RKO (cell line): ENCODE results near the gene GJA3.

Experiments
- DNase-seq: peaks from one replicate; pipeline ENCODE4 v3.0.0-alpha.2; 2016; ENCODE audit warnings: low spot score

The GJA3 gene

DNA sequence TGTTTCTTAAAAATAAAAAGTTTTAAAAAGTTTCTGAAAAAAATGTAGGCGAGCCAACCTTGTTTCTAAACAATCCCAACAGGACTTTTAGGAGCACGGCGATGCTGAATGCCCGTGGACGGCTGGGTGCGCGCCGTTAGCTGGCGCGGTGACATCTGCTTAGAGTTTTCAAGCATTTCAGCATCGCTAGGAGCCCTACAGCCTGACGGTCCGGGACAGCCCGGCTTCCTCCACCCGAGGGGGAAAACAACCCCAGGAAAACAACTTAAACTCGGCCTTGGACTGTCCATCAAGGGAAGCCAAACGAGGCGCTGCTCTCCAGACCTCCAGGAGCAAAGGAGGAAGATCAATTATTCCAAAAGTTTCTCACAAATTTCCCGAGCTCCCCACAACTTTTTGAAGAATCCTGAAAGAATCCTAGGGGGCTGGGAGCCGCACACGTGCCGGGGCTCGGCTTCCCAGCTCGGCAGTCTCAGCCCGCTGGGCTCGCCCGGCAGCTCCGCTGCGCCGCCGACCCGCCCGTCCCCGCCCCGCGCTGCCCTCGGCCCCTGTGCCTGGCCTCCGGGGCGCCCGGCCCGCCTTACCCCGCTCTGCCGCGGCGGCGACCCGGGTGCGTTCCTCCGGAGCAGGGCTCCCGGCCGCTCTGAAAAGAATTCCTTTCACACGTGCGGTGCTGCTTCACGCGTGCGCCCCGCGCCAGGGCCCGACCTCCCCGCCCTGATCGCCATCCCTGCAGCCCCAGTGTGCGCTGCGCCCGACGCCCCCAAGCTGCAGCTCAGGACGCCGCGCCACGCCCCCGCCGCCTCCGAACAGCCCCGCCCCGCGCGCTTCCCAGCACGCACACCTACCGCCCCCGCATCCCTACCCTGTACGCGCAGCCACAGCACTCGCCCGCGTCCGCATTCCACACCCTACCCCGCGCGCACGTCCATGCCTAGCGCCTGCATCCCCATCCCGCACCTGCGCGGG lies at the start of gene GJA3:
GJA3 (minus strand) TSS at position 747 of the 969 bp plus-strand sequence. CDS start 17,764 bp downstream, outside the sequence.
- DNase-seq = peak; percentile 44

DNA sequence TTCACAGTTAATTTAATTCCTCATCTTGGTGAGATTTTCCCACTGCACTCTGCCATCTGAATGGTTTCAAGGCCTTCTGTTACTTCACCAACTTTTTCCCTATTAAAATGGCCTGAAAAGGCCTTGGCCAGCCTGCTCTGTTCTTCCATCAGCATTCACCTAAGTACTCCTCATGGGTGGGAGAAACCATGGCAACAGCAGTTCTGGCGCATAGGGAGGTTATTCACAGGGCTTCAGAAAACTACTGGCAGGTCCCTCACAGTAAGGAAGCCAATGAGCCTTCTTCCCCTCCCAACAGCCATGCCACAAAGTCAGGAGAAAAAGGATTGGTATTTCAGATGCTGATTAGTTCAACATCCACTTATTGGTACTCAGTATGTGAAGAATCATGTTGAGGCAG lies 49.1 kb upstream of the GJA3 start:
- DNase-seq = no peak

DNA sequence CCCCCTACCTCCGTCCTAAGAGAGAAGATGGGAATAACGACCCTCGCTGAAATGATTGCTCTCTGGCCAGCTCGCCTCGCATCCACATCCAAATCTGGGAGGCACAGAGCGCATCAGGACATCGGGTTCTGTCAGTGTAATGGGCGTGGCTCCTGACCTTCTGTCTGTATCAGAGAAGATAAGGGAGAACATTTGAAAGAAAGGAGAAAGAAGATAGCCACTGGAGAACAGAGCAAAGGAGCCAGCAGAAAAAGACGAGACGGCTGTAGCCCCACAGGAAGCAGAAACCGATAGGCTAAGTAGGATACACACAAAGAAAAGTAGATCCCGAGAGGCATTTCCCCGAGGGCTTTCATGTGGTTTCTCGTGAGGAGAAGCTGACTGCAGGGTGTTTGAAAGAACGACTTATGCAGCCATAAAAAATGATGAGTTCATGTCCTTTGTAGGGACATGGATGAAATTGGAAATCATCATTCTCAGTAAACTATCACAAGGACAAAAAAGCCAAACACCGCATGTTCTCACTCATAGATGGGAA lies 45.9 kb upstream of the GJA3 start:
- no peak for DNase-seq

DNA sequence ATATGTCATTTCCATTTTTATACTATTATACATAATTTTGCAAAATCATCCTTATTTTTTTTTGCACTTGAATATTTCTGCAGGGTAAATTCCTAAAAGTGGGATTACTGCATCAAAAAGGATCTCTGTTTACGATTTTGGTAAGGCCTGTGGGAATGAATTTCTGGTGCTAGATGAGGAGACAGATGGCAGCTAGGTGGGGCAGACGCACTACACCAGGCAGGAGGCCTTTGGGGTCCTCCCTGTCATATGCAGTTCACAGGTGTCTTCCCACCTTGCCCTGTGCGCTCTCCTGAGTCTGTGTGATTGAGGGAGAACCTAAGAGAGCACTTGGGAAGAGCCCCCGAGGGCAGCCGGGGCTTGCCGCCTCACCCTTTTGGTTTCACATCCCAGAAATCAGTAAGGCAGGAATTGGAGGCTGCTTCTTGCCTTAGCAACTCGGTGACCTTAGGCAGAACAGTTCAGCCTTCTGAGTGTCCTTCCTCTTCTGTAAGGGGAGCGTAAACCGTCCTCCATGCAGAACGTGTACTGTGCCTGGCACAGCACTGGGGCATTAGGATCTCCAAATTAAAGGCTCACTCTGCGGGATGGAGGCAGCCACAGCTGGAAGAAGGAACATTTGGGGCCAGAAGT lies 45.3 kb upstream of the GJA3 start:
- DNase-seq = no peak

DNA sequence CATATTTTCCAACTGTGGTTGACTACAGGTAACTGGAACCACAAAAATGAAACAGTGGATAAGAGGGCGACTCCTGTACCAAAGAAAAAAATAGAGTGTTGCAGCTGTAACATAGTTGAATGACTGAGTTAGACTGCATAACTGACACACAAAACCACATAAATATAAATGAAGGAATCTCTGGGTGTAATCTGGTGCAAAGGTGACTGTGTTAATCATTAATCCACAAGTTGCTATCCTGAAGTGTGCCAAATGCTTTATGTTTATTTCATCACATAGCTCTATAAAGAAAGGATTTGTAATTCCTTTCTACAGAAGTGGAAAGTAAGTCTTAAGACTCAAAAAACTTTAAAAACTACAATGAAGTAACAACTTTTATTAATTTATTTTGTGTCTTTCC lies 37.9 kb upstream of the GJA3 start:
- DNase-seq = no peak

DNA sequence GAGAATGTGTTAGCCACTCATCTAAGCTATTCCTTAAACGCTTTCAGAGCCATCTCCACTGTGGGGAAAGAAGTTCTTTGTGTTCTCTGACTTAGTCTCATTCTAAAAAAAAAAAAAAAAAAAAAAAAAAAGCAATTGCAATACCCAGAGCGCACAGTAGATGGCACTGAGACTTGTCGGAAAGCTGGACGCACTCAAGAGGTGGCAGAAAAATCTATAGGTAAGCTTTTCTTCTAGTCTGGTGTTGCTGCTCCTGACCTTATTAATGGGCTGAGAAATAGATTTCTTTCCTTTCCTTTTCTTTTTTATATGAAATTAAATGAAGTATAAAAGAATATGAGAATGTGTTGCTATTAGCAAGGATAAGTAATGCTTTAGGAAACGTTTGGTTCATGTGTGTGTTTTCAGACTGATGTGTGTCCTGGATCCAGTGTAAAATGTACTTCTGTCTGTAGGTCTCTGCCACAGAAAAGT lies 36.5 kb upstream of the GJA3 start:
- DNase-seq = peak; percentile 49

DNA sequence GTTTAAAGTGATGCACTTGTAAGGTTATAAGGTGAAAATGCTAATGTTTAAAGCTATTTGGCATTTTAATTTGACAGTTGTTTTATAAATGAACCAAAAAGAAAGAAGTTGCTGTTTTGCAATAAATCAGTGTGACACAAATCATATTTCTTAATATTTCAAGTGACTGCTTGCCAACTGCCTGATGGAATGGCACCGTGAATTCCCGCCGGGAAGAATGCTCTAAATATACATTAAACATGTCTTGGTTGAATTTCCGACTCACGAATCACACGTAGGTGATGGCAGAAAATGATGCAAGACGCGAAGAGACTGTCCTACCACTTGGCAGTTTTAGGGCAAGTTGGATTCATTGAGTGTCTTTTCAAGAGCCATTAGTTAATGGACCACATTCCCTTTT lies 34.9 kb upstream of the GJA3 start:
- no peak for DNase-seq

DNA sequence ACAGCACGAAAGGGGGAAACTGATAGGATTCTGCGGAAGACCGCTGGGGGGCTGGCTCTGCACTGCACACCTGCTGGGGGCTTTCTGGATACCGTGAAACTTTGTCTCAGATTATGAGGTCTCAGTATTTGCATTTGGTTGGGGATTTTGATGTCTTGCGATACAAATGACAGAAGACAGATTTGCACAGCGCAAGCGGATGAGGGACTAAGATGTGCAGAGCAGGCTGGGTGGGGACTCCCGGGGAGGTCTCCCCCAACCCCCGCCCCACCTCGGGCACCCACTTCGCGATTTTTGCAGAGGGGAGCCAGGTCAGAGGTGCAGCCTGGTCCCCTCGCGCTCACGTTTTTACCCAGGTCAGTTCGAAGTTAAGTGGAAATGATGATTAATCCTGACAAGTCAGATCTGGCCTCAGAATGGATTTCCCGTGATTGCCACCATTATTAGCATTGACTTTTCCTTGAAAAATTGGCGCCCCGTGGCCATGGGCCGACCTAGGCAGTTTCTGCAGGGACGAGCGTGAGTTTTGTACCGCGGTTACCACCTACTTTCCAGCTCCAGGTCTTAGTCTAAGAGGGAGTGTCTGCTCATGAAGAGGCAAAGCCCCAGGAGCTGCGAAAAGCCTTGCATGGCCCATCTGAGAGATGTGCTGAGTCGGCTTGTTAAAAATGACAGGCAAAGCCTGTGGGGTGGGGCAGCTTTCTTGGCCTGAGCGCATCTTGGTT lies 33.2 kb upstream of the GJA3 start:
- no peak for DNase-seq

DNA sequence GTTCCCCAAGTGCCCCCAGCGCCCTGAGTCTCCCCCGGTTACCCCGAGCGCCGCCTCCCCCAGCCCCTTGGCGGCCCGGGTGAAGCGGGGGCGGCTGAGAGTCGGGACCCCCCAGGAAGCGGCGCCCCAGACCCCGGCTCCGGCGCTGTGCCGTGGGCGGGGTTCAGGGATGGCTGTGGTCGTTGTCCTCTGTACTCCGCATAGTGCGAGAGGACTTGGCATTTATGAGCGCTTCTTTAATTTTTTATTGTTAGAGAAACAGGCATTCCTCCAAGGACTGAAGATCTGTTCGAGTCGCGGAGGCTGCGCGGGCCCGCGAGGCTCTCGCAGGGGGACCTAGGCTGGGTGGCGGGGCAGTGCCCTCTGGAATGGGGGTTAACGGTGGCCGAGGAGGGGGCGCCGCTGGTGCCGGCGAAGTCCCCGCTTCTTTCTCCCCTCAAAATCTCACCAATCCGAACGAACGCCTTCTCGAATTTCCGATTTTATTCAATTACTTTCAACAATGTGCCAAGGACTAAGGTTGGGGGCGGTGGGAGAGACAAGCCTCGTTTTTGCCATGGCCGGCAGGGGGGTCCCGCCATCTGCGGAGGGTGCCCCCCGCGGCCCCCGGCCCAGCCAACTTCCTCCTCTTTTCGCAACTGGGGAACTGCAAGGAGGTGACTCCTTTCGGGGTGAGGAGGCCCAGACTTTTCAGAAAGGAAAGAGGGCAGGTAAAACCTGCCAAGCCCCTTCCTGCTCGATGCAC lies 32.5 kb upstream of the GJA3 start:
- no peak for DNase-seq

DNA sequence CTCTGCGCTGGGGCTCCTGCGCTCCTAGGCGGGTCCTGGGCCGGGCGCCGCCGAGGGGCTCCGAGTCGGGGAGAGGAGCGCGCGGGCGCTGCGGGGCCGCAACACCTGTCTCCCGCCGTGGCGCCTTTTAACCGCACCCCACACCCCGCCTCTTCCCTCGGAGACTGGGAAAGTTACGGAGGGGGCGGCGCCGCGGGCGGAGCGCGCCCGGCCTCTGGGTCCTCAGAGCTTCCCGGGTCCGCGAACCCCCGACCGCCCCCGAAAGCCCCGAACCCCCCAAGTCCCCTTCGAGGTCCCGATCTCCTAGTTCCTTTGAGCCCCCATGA lies 31.9 kb upstream of the GJA3 start, which contains the start of gene GJB2:
GJB2 (minus strand) TSS at position 103 of the 326 bp plus-strand sequence. CDS start 3,357 bp downstream, outside the sequence.
- no peak for DNase-seq

DNA sequence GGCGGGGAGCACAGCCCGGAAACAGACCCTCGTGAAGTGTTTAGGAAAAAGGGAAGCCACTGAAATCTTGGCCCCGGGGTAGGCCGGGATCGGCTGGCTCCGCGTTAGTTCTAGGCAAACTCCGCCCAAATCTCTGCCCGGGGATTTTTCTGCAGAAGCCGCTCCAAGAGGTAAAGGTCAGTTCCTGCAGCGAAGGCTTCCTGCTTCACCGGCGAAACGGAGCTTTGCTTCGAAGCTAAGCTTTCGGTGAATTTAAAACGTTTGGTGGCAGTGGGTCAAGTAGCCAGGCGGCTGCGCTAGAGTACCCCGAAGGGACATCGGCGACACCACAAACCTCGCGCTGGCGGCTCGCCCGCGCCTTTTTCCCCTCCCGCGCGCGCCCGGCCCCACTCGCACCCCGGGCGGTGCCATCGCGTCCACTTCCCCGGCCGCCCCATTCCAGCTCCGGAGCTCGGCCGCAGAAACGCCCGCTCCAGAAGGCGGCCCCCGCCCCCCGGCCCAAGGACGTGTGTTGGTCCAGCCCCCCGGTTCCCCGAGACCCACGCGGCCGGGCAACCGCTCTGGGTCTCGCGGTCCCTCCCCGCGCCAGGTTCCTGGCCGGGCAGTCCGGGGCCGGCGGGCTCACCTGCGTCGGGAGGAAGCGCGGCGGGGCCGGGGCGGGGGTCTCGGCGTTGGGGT lies 31.4 kb upstream of the GJA3 start:
- no peak for DNase-seq

DNA sequence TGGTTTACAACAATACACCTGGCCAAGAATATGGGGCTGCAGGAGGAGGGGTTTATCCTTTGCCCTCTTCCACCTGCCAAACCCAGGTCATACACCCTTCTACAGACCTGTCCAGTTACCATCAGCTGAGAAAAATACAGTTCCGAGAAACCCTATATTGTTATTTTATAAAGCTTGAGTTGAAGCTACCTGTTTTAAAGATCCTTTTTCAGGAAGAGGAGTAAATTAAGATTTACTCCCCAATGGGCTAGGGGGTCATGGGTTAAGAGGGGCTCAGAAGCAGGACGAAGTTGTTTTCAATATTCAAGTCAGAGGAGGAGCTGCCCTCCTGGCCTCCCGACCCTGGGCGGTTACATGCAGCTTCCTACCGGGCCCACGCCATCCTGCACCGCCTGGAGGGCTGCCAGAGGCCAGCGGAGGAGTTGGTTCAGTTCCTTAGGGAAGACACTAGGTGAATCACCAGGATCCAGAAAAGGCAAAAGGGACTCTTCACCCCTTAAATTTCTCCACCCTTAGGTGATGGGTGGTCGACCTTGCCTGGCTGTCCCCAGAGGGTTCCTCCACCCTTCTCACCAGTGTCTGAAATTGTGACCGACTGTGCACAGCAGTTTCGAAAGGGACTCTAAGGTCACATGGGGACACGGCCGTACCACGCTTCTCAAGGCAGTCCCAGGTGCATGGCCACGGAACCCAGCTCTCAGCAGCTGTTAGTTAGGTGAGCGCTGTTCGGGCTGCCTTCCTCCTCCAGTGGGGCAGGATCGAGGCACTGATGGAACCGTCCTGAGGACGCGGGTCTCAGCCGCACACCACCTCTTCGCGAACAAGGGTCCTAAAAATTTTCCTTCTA lies 30.7 kb upstream of the GJA3 start:
- DNase-seq = no peak

DNA sequence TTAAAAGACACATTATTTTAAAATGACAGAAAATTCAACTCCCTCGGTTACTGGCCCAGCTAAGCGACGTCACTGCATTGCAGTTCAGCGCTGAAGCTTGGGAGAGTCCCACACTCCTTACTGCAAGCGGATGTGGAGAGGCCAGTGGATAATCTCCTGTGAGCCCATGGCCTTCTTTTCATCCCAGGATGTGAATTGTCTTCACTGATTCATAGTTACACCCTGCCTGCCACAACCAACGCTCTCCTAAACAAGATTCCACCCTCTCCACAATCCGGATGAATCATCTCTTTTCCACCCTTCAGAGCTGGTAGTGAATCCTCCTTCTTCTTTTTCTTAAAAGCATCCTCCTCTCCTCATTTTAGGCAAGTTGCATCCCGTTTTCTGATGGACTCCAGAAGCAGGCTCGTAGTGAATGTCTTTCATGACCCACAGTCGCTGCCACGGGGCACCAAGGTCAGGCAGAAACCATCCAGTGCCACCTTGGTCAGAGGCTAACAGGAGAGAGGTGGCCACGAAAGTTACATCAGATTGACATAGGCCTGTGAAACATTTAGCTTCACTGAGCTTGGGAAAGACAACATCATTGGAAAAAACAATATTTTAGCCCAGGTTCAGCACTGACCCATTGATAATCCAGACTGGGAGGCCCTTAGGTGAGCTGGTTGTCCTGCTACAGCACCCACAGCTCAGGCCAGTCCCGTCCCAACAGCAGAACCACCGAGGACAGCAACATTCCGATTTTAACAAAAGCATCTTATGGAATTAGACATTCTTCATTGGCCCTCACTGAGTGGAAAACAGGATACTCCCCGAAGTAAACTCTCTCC lies 29.8 kb upstream of the GJA3 start:
- DNase-seq = no peak

DNA sequence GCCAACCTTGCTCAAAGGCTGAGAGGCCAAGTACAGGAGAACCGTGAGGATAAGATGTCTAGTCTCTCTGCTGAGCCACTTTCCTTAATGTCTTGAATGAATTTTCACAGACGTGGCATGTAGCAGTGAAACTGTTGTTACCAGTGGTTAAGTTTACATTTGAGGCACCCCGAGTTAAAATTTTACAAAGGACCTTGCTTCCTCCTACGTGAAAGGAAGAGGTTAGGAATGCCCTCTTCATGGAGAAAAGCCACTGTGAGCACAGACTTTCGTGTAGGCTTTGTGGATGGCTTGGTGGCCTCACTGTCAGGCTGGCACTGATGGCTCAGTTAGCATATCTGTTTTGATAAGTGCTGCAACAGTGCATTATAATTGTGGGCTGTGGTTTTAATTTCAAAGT lies 29.2 kb upstream of the GJA3 start:
- DNase-seq = no peak

DNA sequence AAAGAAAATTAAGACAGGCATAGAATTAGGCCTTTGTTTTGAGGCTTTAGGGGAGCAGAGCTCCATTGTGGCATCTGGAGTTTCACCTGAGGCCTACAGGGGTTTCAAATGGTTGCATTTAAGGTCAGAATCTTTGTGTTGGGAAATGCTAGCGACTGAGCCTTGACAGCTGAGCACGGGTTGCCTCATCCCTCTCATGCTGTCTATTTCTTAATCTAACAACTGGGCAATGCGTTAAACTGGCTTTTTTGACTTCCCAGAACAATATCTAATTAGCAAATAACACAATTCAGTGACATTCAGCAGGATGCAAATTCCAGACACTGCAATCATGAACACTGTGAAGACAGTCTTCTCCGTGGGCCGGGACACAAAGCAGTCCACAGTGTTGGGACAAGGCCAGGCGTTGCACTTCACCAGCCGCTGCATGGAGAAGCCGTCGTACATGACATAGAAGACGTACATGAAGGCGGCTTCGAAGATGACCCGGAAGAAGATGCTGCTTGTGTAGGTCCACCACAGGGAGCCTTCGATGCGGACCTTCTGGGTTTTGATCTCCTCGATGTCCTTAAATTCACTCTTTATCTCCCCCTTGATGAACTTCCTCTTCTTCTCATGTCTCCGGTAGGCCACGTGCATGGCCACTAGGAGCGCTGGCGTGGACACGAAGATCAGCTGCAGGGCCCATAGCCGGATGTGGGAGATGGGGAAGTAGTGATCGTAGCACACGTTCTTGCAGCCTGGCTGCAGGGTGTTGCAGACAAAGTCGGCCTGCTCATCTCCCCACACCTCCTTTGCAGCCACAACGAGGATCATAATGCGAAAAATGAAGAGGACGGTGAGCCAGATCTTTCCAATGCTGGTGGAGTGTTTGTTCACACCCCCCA lies 28.1 kb upstream of the GJA3 start:
- DNase-seq = no peak

DNA sequence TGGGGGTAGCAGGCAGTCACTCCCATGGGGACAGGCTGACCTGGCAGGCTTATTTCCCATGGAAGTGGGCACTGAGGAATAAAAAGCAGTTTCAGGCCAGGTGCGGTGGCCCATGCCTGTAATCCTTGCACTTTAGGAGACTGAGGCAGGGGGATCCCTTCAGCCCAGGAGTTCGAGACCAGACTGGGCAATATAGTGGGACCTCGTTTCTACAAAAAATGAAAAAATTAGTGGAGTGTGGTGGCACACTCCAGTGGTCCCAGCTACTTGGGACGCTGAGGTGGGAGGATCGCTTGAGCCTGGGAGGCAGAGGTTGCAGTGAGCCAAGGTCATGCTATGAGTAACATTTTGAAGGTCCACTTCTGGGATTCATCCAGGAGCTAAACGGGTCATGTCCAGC lies 25.9 kb upstream of the GJA3 start:
- DNase-seq = no peak

DNA sequence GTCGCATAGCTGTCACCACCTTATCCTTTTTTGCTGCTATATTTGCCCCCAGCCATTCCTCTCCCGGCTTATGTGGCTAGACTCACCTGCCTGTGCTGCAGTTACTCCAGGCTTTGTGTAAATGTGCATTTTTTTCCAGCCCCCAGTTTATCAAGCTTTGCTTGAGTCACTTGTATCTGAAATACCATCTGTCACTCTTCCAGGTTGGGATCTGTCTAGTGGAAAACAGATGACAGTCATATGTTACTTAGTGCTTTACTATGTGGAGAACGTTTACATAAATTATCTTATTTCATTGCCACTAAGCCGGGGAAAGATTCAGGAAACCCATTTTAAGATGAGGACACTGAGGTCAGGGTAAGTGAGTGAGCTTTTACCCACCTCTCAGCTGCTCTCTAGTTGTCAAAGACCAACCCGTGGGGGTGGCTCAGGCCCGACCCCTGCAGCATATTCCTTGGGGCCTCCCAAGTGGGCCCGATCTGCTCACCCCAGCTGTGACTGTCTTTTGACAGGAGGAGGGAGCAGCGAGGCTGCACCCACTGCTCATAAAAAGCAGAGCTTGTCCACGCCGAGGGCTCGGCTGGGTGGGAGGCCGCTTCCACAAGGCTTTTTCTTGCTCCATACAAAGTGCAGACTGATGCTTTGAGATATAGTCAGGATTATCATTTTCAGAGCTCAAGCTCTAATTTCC lies 24.7 kb upstream of the GJA3 start:
- no peak for DNase-seq
